Suppressor macrophage treated with lipopolysaccharide for 4 hours (primary cell): Measurements from ENCODE around the gene AMDHD1.

ENCODE experiments used
- DNase-seq: peaks from one replicate; pipeline ENCODE4 v3.0.0-alpha.2; 2020

The AMDHD1 gene

DNA sequence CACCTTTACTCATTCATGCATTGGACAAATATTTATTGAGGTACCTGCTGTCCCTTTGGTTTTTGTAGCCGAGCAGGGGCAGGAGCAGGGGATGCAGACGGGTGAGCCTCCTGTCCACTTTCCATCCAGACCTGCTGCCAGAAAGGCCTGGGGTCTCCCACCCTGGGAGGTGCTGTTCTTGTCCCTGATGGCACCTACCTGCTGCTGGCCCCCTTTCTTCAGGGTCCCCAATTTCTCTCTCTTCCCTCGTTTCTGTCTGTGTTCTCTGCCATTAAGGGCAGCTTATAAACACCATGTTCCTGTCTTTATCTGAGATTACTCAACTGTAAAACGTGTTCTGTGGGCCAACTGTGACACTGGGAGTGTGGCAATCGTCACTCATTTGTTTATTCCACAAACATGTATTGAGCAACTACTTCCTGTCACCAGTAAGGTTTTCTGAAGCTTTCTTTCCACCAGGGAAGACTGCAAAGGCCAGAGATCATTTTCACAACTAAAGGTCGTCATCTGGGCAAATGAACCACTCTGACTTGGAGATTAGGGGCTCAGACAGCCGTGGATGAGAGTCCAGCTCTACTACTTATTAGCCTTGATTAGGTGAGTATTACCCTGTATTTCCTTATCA lies 53.0 kb downstream of the AMDHD1 start, which contains the start of gene HAL:
Gene HAL, minus strand, starts transcription at position 311 of the 625 bp plus-strand sequence. CDS start 434 bp downstream, outside the sequence.
- peak; percentile 80 for DNase-seq

- no peak for DNase-seq
Measured at GRCh38 chr12:95997276-95997675, 54.1 kb downstream of the AMDHD1 start.

DNA sequence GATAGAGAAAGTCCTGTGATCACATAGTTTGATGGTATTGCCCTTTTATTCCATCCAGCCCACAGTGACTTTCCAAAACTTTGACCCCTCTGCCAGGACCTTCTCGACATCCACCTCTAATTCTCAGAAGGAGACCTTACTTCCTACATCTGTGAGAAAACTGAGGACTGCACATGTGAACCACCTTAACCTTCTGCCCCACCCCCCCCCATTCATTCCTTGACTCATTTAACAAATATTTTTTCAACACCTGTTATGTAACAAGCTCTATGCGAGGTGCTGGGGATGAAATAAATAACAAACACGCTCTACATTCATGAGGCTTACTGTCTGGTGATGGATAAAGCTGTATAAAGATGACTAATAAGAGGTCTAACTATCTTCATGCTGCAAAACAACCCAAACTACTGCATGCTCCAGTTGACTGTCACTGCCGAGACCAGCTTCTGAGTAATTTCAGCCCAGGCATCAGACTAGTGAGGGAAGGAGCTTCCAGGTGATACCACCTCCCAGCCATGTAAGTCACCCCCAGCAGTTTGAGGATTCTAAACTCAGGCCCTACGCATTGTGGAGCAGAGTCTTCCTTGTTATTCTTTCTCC lies 54.9 kb downstream of the AMDHD1 start:
- DNase-seq, result no peak

DNA sequence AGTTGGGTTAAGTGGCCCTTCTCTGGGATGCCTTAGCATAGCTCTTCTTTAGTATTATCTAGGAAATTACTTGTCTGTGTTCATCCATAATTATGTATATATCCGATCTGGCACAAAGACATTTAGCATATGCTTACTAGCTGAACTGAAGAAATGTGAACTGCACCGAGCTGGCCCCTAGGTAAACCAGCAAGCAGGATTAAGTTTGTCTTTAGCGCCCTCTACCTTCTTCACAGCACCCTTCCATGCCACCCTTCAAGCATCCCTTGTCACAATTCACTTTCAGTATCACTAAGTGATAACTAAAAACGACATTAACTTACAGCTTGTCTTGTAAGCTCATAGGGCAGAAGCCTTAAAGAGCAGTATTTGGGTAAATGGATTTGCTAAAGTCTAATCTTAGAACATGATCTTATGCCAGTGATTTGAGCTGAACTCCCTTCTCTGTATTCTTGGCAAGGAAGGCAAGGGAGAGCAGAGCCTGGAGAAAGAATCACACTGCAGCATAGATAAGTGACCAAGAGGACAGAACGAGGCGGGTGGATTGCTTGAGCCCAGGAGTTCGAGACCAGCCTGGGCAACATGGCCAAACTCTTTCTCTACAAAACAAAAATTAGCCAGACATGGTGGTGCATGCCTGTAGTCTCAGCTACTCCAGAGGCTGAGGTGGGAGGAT lies 55.6 kb downstream of the AMDHD1 start:
- peak; percentile 76 for DNase-seq

- DNase-seq, result no peak
Measured at GRCh38 chr12:95999484-95999883, 56.4 kb downstream of the AMDHD1 start.

GRCh38 chr12:96000858-96001257 lies 57.7 kb downstream of the AMDHD1 start:
- no peak for DNase-seq

DNA sequence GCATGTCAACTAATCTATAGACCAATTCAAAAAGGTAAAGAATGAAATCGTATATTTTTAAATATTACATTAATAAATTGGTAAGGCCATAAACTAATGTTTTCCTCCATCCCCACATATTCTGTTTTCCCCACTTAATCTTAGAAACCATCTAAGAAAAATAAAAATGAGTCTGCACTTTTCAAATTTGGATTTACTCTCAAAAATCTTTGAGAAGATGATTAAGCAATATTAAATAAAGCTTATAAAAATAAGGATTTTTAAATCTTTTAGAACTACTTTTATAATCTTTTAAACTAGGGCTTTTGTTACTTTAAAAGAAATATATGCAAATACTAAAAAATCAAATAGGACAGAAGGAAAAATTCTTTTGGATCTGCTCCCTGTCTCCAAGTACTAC lies 63.6 kb downstream of the AMDHD1 start:
- DNase-seq, result no peak

DNA sequence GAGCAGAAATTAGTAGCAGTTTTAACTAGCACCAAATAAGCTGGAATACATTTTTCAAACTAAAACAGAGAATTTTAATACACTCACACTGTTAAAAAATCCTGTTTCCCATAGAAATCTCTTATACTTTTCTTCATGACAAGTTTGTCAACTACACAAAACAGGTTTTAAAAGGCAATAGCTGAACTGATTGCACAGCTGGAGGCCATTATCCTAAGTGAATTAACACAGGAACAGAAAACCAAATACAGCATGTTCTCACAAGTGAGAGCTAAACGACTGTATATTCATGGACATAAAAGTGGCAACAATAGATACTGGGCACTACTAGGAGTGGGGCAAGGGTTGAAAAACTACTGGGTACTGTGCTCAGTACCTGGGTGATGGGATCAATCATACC lies 64.6 kb downstream of the AMDHD1 start:
- no peak for DNase-seq

DNA sequence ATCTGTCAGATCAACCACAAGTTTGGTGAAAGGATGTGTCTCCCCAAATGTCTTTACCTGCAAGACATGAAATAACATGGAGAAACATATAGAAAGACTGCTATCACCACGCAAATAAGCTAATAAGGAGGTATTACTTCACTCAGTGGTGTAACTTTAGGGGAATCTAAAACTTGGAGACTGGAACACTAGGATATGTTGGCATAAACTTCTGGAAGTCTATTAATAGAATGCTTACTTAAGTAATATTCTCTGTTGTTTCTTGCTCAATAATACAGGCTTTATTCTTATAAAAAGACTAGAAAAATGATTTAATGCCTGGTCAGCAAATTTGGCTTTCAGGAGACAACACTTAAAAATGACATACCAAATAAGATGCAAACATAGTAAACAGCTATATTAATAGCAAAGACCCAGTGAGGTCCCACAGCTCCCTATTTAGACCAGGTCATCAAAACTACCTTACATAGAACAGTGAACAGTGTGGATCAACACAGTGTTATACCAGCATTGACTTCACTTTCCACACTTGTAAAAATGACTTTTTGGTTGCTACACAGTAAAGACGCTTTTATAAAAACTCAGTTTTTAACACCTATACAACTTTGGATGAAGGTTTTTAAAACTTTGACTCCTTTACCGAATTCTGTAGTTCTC lies 71.9 kb downstream of the AMDHD1 start:
- DNase-seq, result no peak

DNA sequence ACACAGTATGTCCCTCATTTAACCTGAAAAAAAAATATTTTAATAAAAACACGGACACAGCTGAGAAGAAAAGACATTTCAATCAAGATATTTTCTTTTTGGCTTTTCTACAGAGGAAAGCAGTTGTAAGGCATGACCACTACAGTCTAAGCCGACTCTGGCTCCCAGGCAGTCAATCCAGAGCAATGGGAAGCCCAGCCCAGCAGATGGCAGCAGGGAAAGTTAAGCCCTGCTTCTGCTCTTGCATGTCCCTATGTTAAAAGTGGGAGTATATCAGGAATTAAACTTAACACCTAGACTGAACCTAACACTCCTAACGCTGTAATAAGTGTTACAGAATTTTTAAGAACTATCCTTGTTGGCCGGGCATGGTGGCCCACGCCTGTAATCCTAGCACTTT lies 72.5 kb downstream of the AMDHD1 start:
- peak; percentile 43 for DNase-seq
